NB4 (cell line): ENCODE results near the gene KRTAP6-1.

Experiments
- CTCF ChIP-seq: IDR thresholded peaks from one replicate; pipeline ENCODE4 v1.5.1; 2012; ENCODE audit warnings: low read depth, low read length
- POLR2A ChIP-seq: IDR thresholded peaks from 2 replicates; pipeline ENCODE4 v1.6.1; 2011; ENCODE audit warnings: mild to moderate bottlenecking; ENCODE audit not compliant: insufficient read length; ENCODE audit errors: extremely low read depth

- TF ChIP-seq CTCF (no peak), POLR2A (no peak)
These were observed 6.3 kb upstream of the KRTAP6-1 start for GRCh38 chr21:30620080-30620479.
